PC-9 (cell line): Measurements from ENCODE around the gene LASP1. TPM values are rescaled to one million over a fixed set of nuclear protein-coding genes. Genes with fewer than 3 reads are reported as not detected.

Source experiments
- BruUV-seq: library from RNA; stranded (reverse); fragments of 400-500 nt; replicated peaks from 2 replicates; lab custom pipeline; 2021; lab: Mats Ljungman, UMichigan
- CTCF ChIA-PET: fragments of 300-600 bp; sonication (Branson Sonifier 250); formaldehyde crosslinking; loops from one replicate; lab custom pipeline; 2022; ENCODE audit warnings: antibody characterized with exemption; lab: Charles Lee
- POLR2A ChIA-PET: fragments of 300-600 bp; sonication (Branson Sonifier 250); formaldehyde crosslinking; loops from one replicate; lab custom pipeline; 2022; ENCODE audit warnings: antibody characterized with exemption; ENCODE audit not compliant: unreplicated experiment; lab: Charles Lee
- DNase-seq, 2 experiments: peaks; one replicate each; pipeline versions ENCODE4 v3.0.0 to v3.0.0-alpha.2; 2015 to 2022; ENCODE audit warnings: mixed read lengths in 1 of 2
- H2AFZ ChIP-seq: fragments of 200-600 bp; sonication (generic); 2 replicates; pipeline ENCODE4 v1.8.1; 2017; ENCODE audit warnings: antibody characterized with exemption
- H3F3A ChIP-seq: fragments of 200-600 bp; sonication (generic); 2 replicates; pipeline ENCODE4 v1.8.1; 2017; ENCODE audit warnings: antibody characterized with exemption, mild to moderate bottlenecking, low read depth; ENCODE audit not compliant: insufficient read depth
- H3K27ac ChIP-seq: fragments of 200-600 bp; sonication (generic); 2 replicates; pipeline ENCODE4 v1.6.1; 2016; ENCODE audit warnings: mixed run types
- H3K27me3 ChIP-seq: fragments of 200-600 bp; sonication (generic); 2 replicates; pipeline ENCODE4 v1.6.1; 2016; ENCODE audit warnings: low read depth, mixed run types; ENCODE audit not compliant: insufficient read depth
- H3K36me3 ChIP-seq: fragments of 200-600 bp; sonication (generic); 2 replicates; pipeline ENCODE4 v1.6.1; 2016; ENCODE audit warnings: low read depth, mixed run types
- H3K4me1 ChIP-seq: fragments of 200-600 bp; sonication (generic); replicated peaks from 2 replicates; pipeline ENCODE4 v1.6.1; 2016; ENCODE audit warnings: mixed run types; ENCODE audit not compliant: insufficient read depth
- H3K4me2 ChIP-seq: fragments of 200-600 bp; sonication (generic); 2 replicates; pipeline ENCODE4 v1.6.1; 2017; ENCODE audit warnings: mixed run types
- H3K4me3 ChIP-seq: fragments of 200-600 bp; sonication (generic); 2 replicates; pipeline ENCODE4 v1.6.1; 2016; ENCODE audit warnings: mixed run types
- H3K79me2 ChIP-seq: fragments of 200-600 bp; sonication (generic); 2 replicates; pipeline ENCODE4 v1.6.1; 2017; ENCODE audit warnings: low read depth, mixed run types
- H3K9me2 ChIP-seq: fragments of 200-600 bp; sonication (generic); 2 replicates; pipeline ENCODE4 v1.8.1; 2017; ENCODE audit warnings: mild to moderate bottlenecking; ENCODE audit not compliant: insufficient read depth
- H3K9me3 ChIP-seq: fragments of 200-600 bp; sonication (generic); 2 replicates; pipeline ENCODE4 v1.8.1; 2016; ENCODE audit warnings: low read depth; ENCODE audit not compliant: insufficient read depth
- H4K20me1 ChIP-seq: fragments of 200-600 bp; sonication (generic); 2 replicates; pipeline ENCODE4 v1.8.1; 2017; ENCODE audit not compliant: insufficient read depth
- EZH2 ChIP-seq: fragments of 200-600 bp; sonication (generic); IDR thresholded peaks from 2 replicates; pipeline ENCODE4 v1.8.0; 2017; ENCODE audit warnings: antibody characterized with exemption, low read depth
- intact Hi-C: fragments of 100-400 bp; cut with micrococcal nuclease; formaldehyde crosslinking; loops from one replicate; pipeline ENCODE4 v1.10.0; 2022; ENCODE audit not compliant: unreplicated experiment
- microRNA-seq: library from miRNA; unstranded; fragments of <30 nt; microRNA quantifications from one replicate; pipeline ENCODE4 v1.2.0, GENCODE V29; 2021; ENCODE audit warnings: borderline number of aligned reads, borderline replicate concordance
- total RNA-seq: library from RNA; stranded (reverse); gene quantifications from 2 replicates; pipeline ENCODE4 v1.2.3, GENCODE V29; 2021
- TF ChIP-seq, protein P1 (sequence below): fragments of 200-600 bp; sonication (generic); conservative IDR thresholded peaks from 2 replicates; pipeline ENCODE4 v1.6.1; 2017; ENCODE audit warnings: mixed run types, antibody characterized with exemption, mild to moderate bottlenecking, moderate library complexity

The LASP1 gene
- total RNA-seq, 1 experiment from 2014 or later, result 309 TPM

DNA sequence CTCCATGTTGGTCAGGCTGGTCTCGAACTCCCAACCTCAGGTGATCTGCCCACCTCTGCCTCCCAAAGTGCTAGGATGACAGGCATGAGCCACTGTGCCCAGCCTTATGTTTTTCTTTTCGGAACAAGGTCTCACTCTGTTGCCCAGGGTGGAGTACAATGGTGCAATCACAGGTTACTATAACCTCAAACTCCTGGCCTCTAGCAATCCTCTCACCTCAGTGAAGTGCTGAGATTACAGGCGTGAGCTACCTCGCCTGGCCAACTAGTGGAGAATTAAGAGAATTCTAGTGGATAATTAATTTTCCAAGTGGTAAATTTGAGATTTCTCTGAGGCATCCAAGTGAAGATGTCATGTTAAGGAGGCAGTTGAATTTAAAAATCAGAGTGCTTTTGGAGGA is 100.3 kb downstream of the LASP1 start:
- POLR2A ChIA-PET, result no interaction called here
- BruUV-seq, result no TSS peak
- intact Hi-C loops, result no loop called here

DNA sequence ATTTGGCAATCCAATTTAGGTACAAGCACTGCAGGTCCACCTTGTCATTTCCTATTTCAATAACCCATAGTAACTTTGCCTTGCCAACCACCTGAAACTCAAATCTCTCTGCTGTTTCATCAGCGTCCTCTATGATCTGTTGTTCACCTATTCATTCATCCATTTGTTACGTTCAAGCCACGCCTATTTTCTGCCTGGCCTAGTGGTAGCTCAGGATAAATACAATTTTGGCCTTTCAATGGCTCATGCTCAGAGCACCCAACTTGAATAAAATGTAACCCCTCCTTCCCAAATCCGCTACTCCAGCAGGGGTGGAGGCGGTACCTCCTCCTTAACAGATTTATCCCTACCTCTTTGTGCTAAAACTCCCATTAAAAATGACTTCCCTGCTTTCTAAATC is 100.9 kb downstream of the LASP1 start:
- no peak for DNase-seq
- H3K36me3 ChIP-seq, result no peaks in the 10 kb centered on the region
- no peaks in the 10 kb centered on the region for H4K20me1 ChIP-seq
- no TSS peak for BruUV-seq
- H3K4me1 ChIP-seq, result no peaks in the 10 kb centered on the region
- peaks cover 9% of the 10 kb centered on the region; the same call in 1 of the 2 replicates for H3F3A ChIP-seq
- no peak overlapping the region for H2AFZ ChIP-seq
- H3K4me2 ChIP-seq, result no peak overlapping the region
- no peak overlapping the region for H3K4me3 ChIP-seq
- TF ChIP-seq, protein P1, sequence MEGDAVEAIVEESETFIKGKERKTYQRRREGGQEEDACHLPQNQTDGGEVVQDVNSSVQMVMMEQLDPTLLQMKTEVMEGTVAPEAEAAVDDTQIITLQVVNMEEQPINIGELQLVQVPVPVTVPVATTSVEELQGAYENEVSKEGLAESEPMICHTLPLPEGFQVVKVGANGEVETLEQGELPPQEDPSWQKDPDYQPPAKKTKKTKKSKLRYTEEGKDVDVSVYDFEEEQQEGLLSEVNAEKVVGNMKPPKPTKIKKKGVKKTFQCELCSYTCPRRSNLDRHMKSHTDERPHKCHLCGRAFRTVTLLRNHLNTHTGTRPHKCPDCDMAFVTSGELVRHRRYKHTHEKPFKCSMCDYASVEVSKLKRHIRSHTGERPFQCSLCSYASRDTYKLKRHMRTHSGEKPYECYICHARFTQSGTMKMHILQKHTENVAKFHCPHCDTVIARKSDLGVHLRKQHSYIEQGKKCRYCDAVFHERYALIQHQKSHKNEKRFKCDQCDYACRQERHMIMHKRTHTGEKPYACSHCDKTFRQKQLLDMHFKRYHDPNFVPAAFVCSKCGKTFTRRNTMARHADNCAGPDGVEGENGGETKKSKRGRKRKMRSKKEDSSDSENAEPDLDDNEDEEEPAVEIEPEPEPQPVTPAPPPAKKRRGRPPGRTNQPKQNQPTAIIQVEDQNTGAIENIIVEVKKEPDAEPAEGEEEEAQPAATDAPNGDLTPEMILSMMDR, result no peak
- TF ChIP-seq EZH2, result no peak
- ChIA-PET CTCF (interaction anchor here (1.3 kb wide), 1 partner anchor 12 kb away, joined by 4 read pairs; no protein-coding TSS in a partner anchor), POLR2A (no interaction called here)
- no peak overlapping the region for H3K27ac ChIP-seq
- intact Hi-C loops, result no loop called here
- H3K79me2 ChIP-seq, result no peaks in the 10 kb centered on the region
- no peaks in the 10 kb centered on the region for H3K27me3 ChIP-seq
- no peaks in the 10 kb centered on the region for H3K9me3 ChIP-seq
- H3K9me2 ChIP-seq, result no peaks in the 10 kb centered on the region

More for the DNA sequence above, 100.3 kb downstream of the LASP1 start:
- Histone ChIP-seq H3K27ac (no peak overlapping the region), H3K79me2 (no peaks in the 10 kb centered on the region), H3K9me2 (no peaks in the 10 kb centered on the region), H3F3A (peaks cover 9% of the 10 kb centered on the region; the same call in 1 of the 2 replicates), H3K4me1 (no peaks in the 10 kb centered on the region), H2AFZ (no peak overlapping the region), H3K27me3 (no peaks in the 10 kb centered on the region), H3K4me2 (no peak overlapping the region), H3K36me3 (no peaks in the 10 kb centered on the region), H3K4me3 (no peak overlapping the region), H4K20me1 (no peaks in the 10 kb centered on the region), H3K9me3 (no peaks in the 10 kb centered on the region)
- no peak for TF ChIP-seq EZH2
- TF ChIP-seq, protein P1, result no peak; the same call in 1 of the 2 replicates
- DNase-seq, result no peak
- CTCF ChIA-PET, result no interaction called here

Small RNA genes lying within 50 kb of the gene (microRNA-seq; reads per million reads assigned to microRNA genes)
- gene MIR4727 (not detected), gene MIR6779 (not detected)

Other genes starting within 250 kb of the LASP1 start
- 8.4 and 10.6 TPM in 2 replicates for gene EPOP, start 195.1 kb upstream of the LASP1 start, total RNA-seq
- 113 and 127 TPM in 2 replicates for gene MLLT6, start 164.8 kb upstream of the LASP1 start, total RNA-seq
- gene CISD3, start 139.7 kb upstream of the LASP1 start, total RNA-seq, result 36.6 and 38.1 TPM in 2 replicates
- gene PCGF2, start 121.7 kb upstream of the LASP1 start, total RNA-seq, result 26.9 and 43.3 TPM in 2 replicates
- 262 and 278 TPM in 2 replicates for gene PSMB3, start 117.3 kb upstream of the LASP1 start, total RNA-seq
- 40.6 and 47.4 TPM in 2 replicates for gene PIP4K2B, start 70.5 kb upstream of the LASP1 start, total RNA-seq
- gene CWC25, start 44.7 kb upstream of the LASP1 start, total RNA-seq, result 13.7 and 13.9 TPM in 2 replicates
- gene RPL23, start 16.3 kb upstream of the LASP1 start, total RNA-seq, result 1,146 and 1,262 TPM in 2 replicates
- not detected in 2 replicates for gene FBXO47, start 97.3 kb downstream of the LASP1 start, total RNA-seq